Spleen (tissue), 7 donors: ENCODE data around the gene KRTAP2-2.

Experiments
- POLR2A ChIP-seq, 3 donors: fragments of 450-650 bp; IDR thresholded peaks; one replicate each; pipeline ENCODE4 v1.5.1; 2017; ENCODE audit warnings: antibody characterized with exemption in 3 of 3, mild to moderate bottlenecking in 1 of 3
- TF ChIP-seq, protein P1 (sequence below), 11 experiments: fragments of 200-600 bp in 7 of 11; fragments of 450-650 bp in 4 of 11; sonication (generic) in 4 of 11; IDR thresholded peaks in 8 of 11; conservative IDR thresholded peaks in 3 of 11; 1 replicate in 7 of 11; 2 replicates in 4 of 11; pipeline versions ENCODE4 v1.4.0 to v1.8.0; 2016 to 2021; ENCODE audit warnings: antibody characterized with exemption in 11 of 11, inconsistent platforms in 4 of 11, mild to moderate bottlenecking in 1 of 11
- donor health status: DM: no; HTN: no; CAD: no; lungs with moderate emphysema.
- donor health status: DM: no; HTN: no; CAD: no.
- donor health status: DM: no; HTN: no; CAD: no.

DNA sequence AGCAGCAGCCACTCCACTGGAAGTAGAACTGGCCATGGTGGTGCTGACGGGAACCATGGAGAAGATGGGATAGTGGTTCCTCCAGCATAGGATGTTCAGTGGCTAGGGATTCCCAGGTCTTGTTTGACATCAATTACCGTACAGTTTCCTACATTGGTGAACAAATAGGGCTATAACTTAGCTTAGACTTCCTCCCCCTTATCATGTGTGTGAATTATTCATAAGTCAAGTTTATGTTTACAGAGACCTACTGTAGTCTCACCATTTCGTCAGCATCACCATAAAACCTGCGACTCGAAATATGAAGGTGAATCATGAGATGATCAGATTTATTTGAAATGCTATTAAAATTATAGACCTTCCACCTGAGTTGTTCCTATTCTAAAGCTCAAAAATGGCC, 3.7 kb upstream of the KRTAP2-2 start:
- TF ChIP-seq, protein P1, sequence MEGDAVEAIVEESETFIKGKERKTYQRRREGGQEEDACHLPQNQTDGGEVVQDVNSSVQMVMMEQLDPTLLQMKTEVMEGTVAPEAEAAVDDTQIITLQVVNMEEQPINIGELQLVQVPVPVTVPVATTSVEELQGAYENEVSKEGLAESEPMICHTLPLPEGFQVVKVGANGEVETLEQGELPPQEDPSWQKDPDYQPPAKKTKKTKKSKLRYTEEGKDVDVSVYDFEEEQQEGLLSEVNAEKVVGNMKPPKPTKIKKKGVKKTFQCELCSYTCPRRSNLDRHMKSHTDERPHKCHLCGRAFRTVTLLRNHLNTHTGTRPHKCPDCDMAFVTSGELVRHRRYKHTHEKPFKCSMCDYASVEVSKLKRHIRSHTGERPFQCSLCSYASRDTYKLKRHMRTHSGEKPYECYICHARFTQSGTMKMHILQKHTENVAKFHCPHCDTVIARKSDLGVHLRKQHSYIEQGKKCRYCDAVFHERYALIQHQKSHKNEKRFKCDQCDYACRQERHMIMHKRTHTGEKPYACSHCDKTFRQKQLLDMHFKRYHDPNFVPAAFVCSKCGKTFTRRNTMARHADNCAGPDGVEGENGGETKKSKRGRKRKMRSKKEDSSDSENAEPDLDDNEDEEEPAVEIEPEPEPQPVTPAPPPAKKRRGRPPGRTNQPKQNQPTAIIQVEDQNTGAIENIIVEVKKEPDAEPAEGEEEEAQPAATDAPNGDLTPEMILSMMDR (IDR thresholded peaks at IDR 0.05 in 8 of 11, conservative IDR thresholded peaks at IDR 0.05 in 3 of 11) = no peak
- no peak for TF ChIP-seq POLR2A (IDR thresholded peaks at IDR 0.05)
